Suprapubic skin (tissue), 4 donors: ENCODE results near the gene ZNRF3. TPM values are rescaled to one million over a fixed set of nuclear protein-coding genes. Genes with fewer than 3 reads are reported as not detected.
"Not testable (repeated sequence)": the region's sequence is repeated elsewhere in the genome, so short reads cannot be mapped to it uniquely, and the experiment has no call there.

ENCODE experiments used
- DNase-seq, 2 donors: peaks; one replicate each; pipeline ENCODE4 v3.0.0-alpha.2; 2019; ENCODE audit warnings: low spot score in 2 of 2
- H3K27ac ChIP-seq: fragments of 200-600 bp; sonication (generic); one replicate; pipeline ENCODE4 v1.5.1; 2019
- H3K27me3 ChIP-seq: fragments of 200-600 bp; sonication (generic); one replicate; pipeline ENCODE4 v1.5.1; 2019
- H3K36me3 ChIP-seq: fragments of 200-600 bp; sonication (generic); one replicate; pipeline ENCODE4 v1.5.1; 2019
- H3K4me1 ChIP-seq: fragments of 200-600 bp; sonication (generic); one replicate; pipeline ENCODE4 v1.5.1; 2019
- H3K4me3 ChIP-seq: fragments of 200-600 bp; sonication (generic); one replicate; pipeline ENCODE4 v1.5.1; 2019; ENCODE audit warnings: mild to moderate bottlenecking
- H3K9me3 ChIP-seq: fragments of 200-600 bp; sonication (generic); one replicate; pipeline ENCODE4 v1.5.1; 2019
- EP300 ChIP-seq: sonication (generic); formaldehyde crosslinking; IDR thresholded peaks from one replicate; pipeline ENCODE4 v1.6.1; 2017; ENCODE audit warnings: antibody characterized with exemption
- POLR2A ChIP-seq, 2 donors: fragments of 450-650 bp; IDR thresholded peaks; one replicate each; pipeline ENCODE4 v1.6.1; 2017; ENCODE audit warnings: antibody characterized with exemption in 2 of 2, mild to moderate bottlenecking in 2 of 2, moderate library complexity in 2 of 2
- POLR2AphosphoS5 ChIP-seq, 3 donors: sonication (generic); formaldehyde crosslinking; IDR thresholded peaks; one replicate each; pipeline ENCODE4 v1.6.1; 2017; ENCODE audit warnings: antibody characterized with exemption in 3 of 3
- WGBS: methylation state at CpG from one replicate; pipeline ENCODE4 v1.1.5; 2018; 5-methylcytosine and 5-hydroxymethylcytosine counted together
- total RNA-seq, 4 donors: library from RNA; depleted of rRNA; stranded (reverse); fragments of >200 nt; gene quantifications; one replicate each; pipeline ENCODE4 v1.1.0, GENCODE V29; 2016
- TF ChIP-seq, protein P1 (sequence below), 2 donors: fragments of 200-600 bp in 1 of 2; fragments of 450-650 bp in 1 of 2; sonication (generic) in 1 of 2; IDR thresholded peaks; one replicate each; pipeline ENCODE4 v1.5.1; 2016 to 2019; ENCODE audit warnings: antibody characterized with exemption in 2 of 2, mild to moderate bottlenecking in 1 of 2, moderate library complexity in 1 of 2

Gene ZNRF3
- total RNA-seq, 4 donors from 2014 or later = 13.3 to 20.7 (median 18.4) TPM

DNA sequence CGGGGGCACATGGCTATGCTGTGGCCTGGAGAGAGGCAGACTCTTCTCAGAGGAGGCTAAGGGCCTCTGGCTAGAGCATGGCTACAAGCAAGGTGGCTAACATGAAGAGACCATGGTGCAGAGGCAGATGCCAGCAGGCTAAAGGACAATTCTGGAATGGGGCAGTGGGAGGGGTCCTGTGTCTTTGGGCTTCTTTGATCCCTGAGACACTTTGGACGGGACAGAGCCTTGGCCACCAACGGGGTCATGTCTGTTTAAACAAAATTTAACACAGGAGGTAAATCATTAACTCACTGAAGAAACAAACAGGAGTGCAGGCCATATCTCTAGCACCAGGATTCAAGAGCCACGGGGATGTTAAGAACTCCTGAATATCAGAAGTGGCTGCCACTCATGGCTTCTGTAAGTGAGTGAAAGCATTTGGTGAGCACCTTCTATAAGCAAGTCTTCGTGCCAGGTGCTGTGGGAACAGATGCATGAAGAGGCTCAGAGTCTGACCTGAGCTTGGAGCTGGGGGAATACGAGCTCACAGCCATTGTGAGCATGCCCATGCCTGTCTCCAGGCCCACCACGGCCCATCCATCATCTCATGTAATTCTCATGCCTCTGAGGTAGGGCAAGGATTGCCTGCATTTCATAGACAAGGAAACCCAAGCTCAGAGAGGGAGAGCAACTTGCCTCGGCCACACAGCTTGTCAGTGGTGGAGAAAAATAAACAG, 18.3 kb upstream of the ZNRF3 start:
- no peaks in the 10 kb centered on the region for H3K9me3 ChIP-seq
- peak in 1 of 2 donors; percentile 61 for DNase-seq
- no peaks in the 10 kb centered on the region for H3K27me3 ChIP-seq
- no peaks in the 10 kb centered on the region for H3K36me3 ChIP-seq
- H3K4me3 ChIP-seq = no peak overlapping the region
- no peak for TF ChIP-seq POLR2A (IDR thresholded peaks at IDR 0.05)
- TF ChIP-seq, protein P1, sequence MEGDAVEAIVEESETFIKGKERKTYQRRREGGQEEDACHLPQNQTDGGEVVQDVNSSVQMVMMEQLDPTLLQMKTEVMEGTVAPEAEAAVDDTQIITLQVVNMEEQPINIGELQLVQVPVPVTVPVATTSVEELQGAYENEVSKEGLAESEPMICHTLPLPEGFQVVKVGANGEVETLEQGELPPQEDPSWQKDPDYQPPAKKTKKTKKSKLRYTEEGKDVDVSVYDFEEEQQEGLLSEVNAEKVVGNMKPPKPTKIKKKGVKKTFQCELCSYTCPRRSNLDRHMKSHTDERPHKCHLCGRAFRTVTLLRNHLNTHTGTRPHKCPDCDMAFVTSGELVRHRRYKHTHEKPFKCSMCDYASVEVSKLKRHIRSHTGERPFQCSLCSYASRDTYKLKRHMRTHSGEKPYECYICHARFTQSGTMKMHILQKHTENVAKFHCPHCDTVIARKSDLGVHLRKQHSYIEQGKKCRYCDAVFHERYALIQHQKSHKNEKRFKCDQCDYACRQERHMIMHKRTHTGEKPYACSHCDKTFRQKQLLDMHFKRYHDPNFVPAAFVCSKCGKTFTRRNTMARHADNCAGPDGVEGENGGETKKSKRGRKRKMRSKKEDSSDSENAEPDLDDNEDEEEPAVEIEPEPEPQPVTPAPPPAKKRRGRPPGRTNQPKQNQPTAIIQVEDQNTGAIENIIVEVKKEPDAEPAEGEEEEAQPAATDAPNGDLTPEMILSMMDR (IDR thresholded peaks at IDR 0.05) = no peak
- no peaks in the 10 kb centered on the region for H3K4me1 ChIP-seq
- WGBS = 93% methylated on average over 8 of the region's 8 CpGs
- no peak overlapping the region for H3K27ac ChIP-seq

DNA sequence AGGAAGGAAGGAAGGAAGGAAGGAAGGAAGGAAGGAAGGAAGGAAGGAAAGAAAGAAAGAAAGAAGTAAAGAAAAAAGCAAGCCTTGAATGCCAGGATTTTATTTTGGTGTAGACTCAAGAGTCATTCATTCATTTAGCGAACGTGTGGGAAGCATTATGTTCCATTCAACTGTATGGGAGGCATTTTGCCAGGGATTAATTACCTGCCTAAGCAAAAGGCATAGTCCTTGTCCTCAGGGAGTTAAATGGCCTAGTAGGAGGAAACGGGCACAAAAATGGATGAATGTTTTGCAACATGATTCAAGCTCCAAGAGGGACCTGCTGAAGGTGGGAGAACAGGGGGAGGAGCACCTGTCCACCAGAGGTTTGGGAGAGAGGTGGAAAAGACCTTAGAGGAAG, 16.2 kb upstream of the ZNRF3 start:
- H3K36me3 ChIP-seq = no peaks in the 10 kb centered on the region
- no peaks in the 10 kb centered on the region for H3K27me3 ChIP-seq
- DNase-seq = no peak
- WGBS = 52% methylated on average over 3 of the region's 3 CpGs
- H3K4me3 ChIP-seq = no peak overlapping the region
- no peak overlapping the region for H3K27ac ChIP-seq
- H3K4me1 ChIP-seq = no peaks in the 10 kb centered on the region
- TF ChIP-seq POLR2AphosphoS5 (IDR thresholded peaks at IDR 0.05) = no peak
- no peak for TF ChIP-seq POLR2A (IDR thresholded peaks at IDR 0.05)
- TF ChIP-seq, protein P1 (IDR thresholded peaks at IDR 0.05) = no peak
- TF ChIP-seq EP300 = no peak
- no peaks in the 10 kb centered on the region for H3K9me3 ChIP-seq

DNA sequence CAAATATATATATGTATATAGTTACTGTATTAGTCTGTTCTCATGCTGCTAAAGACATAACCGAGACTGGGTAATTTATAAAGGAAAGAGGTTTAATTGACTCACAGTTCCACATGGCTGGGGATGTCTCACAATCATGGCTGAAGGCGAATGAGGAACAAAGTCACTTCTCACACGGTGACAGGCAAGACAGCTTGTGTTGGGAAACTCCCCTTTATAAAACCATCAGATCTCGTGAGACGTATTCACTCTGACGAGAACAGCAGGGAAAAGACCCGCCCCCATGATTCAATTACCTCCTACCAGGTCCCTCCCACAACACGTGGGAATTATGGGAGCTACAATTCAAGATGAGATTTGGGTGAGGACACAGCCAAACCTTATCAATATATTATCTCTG, 15.0 kb upstream of the ZNRF3 start:
- peak in 1 of 2 donors; percentile 18 for DNase-seq
- H3K4me3 ChIP-seq, H3K4me1 ChIP-seq, H3K36me3 ChIP-seq, H3K27me3 ChIP-seq, H3K27ac ChIP-seq, H3K9me3 ChIP-seq: not testable (repeated sequence)
- 77% methylated on average over 8 of the region's 8 CpGs for WGBS

DNA sequence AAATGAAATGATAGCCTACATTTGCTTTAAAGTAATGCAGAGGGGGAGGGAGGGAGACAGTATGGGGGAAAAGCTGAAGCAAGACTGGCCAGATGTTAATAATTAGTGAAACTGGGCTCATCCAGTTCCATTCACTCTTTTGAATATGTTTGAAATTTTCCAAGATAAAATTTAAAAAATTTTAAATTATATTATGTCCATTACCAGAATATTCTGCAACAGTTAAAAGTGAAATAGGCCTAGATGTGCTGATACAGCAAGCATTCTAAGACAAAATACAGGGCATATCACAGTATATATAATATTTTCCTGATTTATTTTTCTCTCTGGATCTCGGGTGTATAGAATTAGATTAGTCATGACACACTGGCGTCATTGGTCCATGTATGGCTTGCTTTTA, 13.6 kb upstream of the ZNRF3 start:
- no peak overlapping the region for H3K27ac ChIP-seq
- H3K4me1 ChIP-seq = no peaks in the 10 kb centered on the region
- no peaks in the 10 kb centered on the region for H3K36me3 ChIP-seq
- TF ChIP-seq, protein P1 (IDR thresholded peaks at IDR 0.05) = no peak
- TF ChIP-seq EP300 = no peak
- TF ChIP-seq POLR2AphosphoS5 (IDR thresholded peaks at IDR 0.05) = no peak
- no peak for TF ChIP-seq POLR2A (IDR thresholded peaks at IDR 0.05)
- DNase-seq = no peak
- H3K4me3 ChIP-seq = no peak overlapping the region
- no peaks in the 10 kb centered on the region for H3K9me3 ChIP-seq
- WGBS = 83% methylated on average over 2 of the region's 2 CpGs
- no peaks in the 10 kb centered on the region for H3K27me3 ChIP-seq

DNA sequence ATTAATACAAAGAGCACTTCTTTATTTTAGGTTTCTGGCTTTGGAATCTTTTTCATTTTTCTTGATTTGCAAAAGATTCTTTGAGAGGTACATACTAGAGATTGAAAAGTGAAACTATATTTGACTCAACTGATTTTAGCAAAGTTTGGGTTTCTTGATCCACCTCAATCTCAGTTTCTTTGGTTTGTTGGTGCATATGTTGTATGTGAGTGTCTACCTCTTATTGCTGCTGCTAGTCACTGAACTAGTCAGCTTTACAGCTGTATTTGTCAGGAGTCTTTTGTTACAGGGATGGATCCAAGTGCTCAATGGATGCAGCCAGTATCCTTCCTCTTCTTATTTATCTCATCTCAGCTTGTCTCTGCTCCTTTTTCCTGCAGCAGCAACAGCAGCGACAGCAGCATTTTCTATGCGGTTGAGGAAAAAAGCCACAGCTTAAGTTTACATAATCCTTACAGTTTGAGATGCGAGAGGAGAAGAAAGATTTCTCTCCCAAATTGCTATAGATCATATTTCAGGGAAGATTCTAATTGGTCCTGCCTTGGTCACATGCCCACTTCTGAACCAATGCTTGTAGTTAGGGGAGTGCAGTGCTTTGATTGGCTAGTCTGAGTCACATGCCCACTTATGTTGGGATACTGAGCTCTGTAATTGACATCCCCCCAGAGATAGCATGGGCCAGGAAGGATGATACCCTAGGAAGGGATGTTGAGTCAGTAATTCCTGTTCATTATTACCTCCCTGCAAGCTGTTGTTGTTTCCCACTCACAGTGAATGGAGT, 10.0 kb upstream of the ZNRF3 start:
- no peak for TF ChIP-seq POLR2AphosphoS5 (IDR thresholded peaks at IDR 0.05)
- 93% methylated on average over 3 of the region's 3 CpGs for WGBS

DNA sequence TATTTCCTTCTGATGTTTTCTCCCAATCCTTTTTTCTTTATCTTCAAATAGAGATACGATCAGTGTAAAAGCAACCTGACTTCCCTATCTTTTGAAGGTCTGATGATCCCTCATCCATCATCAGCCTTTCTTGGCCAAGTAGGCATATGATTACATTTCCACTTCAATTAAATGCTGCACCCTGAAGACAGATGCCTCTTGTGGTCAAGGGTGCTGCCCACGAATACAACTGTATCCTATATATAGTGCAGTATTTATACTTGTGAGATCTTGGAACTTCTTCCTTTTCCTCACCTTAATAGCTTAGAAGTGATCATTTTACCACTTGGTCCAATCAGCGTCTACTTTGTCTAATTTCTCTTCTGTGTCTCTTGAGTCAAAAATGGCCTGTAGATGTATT, 9.3 kb upstream of the ZNRF3 start:
- TF ChIP-seq POLR2A (IDR thresholded peaks at IDR 0.05) = no peak
- TF ChIP-seq, protein P1 (IDR thresholded peaks at IDR 0.05) = no peak
- TF ChIP-seq POLR2AphosphoS5 (IDR thresholded peaks at IDR 0.05) = no peak
- TF ChIP-seq EP300 = no peak
- DNase-seq = no peak
- H3K9me3 ChIP-seq = no peaks in the 10 kb centered on the region
- H3K27me3 ChIP-seq = no peaks in the 10 kb centered on the region
- H3K4me1 ChIP-seq = no peaks in the 10 kb centered on the region
- WGBS = 84% methylated on average over 3 of the region's 3 CpGs
- no peak overlapping the region for H3K27ac ChIP-seq
- H3K4me3 ChIP-seq = no peak overlapping the region
- no peaks in the 10 kb centered on the region for H3K36me3 ChIP-seq

More for the DNA sequence above, 10.0 kb upstream of the ZNRF3 start:
- Histone ChIP-seq H3K27ac (no peak overlapping the region), H3K4me1 (no peaks in the 10 kb centered on the region), H3K4me3 (no peak overlapping the region), H3K36me3 (no peaks in the 10 kb centered on the region), H3K27me3 (no peaks in the 10 kb centered on the region), H3K9me3 (no peaks in the 10 kb centered on the region)
- no peak for DNase-seq
